GM23338 (cell line): ENCODE results near the gene ATOH8. TPM values are rescaled to one million over a fixed set of nuclear protein-coding genes. Genes with fewer than 3 reads are reported as not detected.

Experiments used
- ATAC-seq: fragments of 200-7000 bp; cut with Tn5 transposase; 3 replicates; pipeline ENCODE4 v1.9.1; 2020
- DNase-seq: peaks from one replicate; pipeline ENCODE4 v3.0.0-alpha.2; 2015; ENCODE audit warnings: low spot score
- H2AFZ ChIP-seq: fragments of 200-600 bp; sonication (generic); 2 replicates; pipeline ENCODE4 v1.8.0; 2016; ENCODE audit warnings: antibody characterized with exemption, mild to moderate bottlenecking, moderate library complexity
- H3F3A ChIP-seq: fragments of 200-600 bp; sonication (generic); replicated peaks from 2 replicates; pipeline ENCODE4 v1.8.0; 2017; ENCODE audit warnings: antibody characterized with exemption, mixed run types, low read depth
- H3K27ac ChIP-seq: fragments of 200-600 bp; sonication (generic); 2 replicates; pipeline ENCODE4 v1.6.1; 2016; ENCODE audit warnings: low read depth
- H3K27me3 ChIP-seq: fragments of 200-600 bp; sonication (generic); 2 replicates; pipeline ENCODE4 v1.8.0; 2016; ENCODE audit warnings: mild to moderate bottlenecking, mixed run types, moderate library complexity; ENCODE audit not compliant: insufficient read depth
- H3K36me3 ChIP-seq: fragments of 200-600 bp; sonication (generic); 2 replicates; pipeline ENCODE4 v1.8.0; 2016; ENCODE audit warnings: mild to moderate bottlenecking; ENCODE audit not compliant: insufficient read depth
- H3K4me1 ChIP-seq: fragments of 200-600 bp; sonication (generic); 2 replicates; pipeline ENCODE4 v1.8.0; 2016; ENCODE audit warnings: mild to moderate bottlenecking, moderate library complexity; ENCODE audit not compliant: insufficient read depth
- H3K4me2 ChIP-seq: fragments of 200-600 bp; sonication (generic); 2 replicates; pipeline ENCODE4 v1.7.1; 2017; ENCODE audit warnings: mixed run types
- H3K4me3 ChIP-seq: fragments of 200-600 bp; sonication (generic); 2 replicates; pipeline ENCODE4 v1.6.1; 2016; ENCODE audit warnings: mixed run types
- H3K79me2 ChIP-seq: fragments of 200-600 bp; sonication (generic); replicated peaks from 2 replicates; pipeline ENCODE4 v1.8.0; 2017; ENCODE audit warnings: mild to moderate bottlenecking; ENCODE audit not compliant: insufficient read depth
- H3K9me2 ChIP-seq: fragments of 200-600 bp; sonication (generic); 2 replicates; pipeline ENCODE4 v1.8.0; 2017; ENCODE audit not compliant: insufficient read depth
- H4K20me1 ChIP-seq: fragments of 200-600 bp; sonication (generic); replicated peaks from 2 replicates; pipeline ENCODE4 v1.8.0; 2017; ENCODE audit warnings: mild to moderate bottlenecking; ENCODE audit not compliant: insufficient read depth
- H3K27ac Mint-ChIP-seq: 2 replicates; pipeline ENCODE4 v1.8.0; 2020; ENCODE audit warnings: inconsistent platforms, mild to moderate bottlenecking, moderate library complexity, mixed read lengths
- H3K27me3 Mint-ChIP-seq: 3 replicates; pipeline ENCODE4 v1.8.0; 2022; ENCODE audit warnings: low read depth, mild to moderate bottlenecking, moderate library complexity, mixed read lengths, inconsistent platforms; ENCODE audit not compliant: insufficient read depth, poor library complexity
- H3K36me3 Mint-ChIP-seq: 3 replicates; pipeline ENCODE4 v1.8.0; 2021; ENCODE audit warnings: low read depth, mild to moderate bottlenecking, inconsistent platforms, moderate library complexity, mixed read lengths
- H3K4me1 Mint-ChIP-seq: 3 replicates; pipeline ENCODE4 v1.8.0; 2020; ENCODE audit warnings: mild to moderate bottlenecking, inconsistent platforms, mixed read lengths
- H3K4me3 Mint-ChIP-seq: 3 replicates; pipeline ENCODE4 v1.8.0; 2021; ENCODE audit warnings: moderate library complexity, mild to moderate bottlenecking, inconsistent platforms, mixed read lengths
- H3K9me3 Mint-ChIP-seq: 3 replicates; pipeline ENCODE4 v1.8.0; 2020; ENCODE audit warnings: moderate library complexity, mild to moderate bottlenecking, inconsistent platforms, mixed read lengths
- CREB1 ChIP-seq: fragments of 250-450 bp; sonication (Bioruptor Pico); IDR thresholded peaks from 2 replicates; pipeline ENCODE4 v1.5.0; 2020; ENCODE audit warnings: low read depth, mild to moderate bottlenecking, moderate library complexity
- CTCF ChIP-seq, 2 experiments: fragments of 200-600 bp in 1 of 2; sonication (generic) in 1 of 2; conservative IDR thresholded peaks; 2 replicates each; pipeline versions ENCODE4 v1.5.1 to v1.6.1; 2016 to 2017; ENCODE audit warnings: antibody characterized with exemption in 2 of 2, low read depth in 2 of 2, mild to moderate bottlenecking in 2 of 2, moderate library complexity in 1 of 2
- ETS1 ChIP-seq: IDR thresholded peaks from 2 replicates; pipeline ENCODE4 v1.6.1; 2016; ENCODE audit warnings: antibody characterized with exemption
- EZH2 ChIP-seq: fragments of 200-600 bp; sonication (generic); IDR thresholded peaks from one replicate; pipeline ENCODE4 v1.8.0; 2017; ENCODE audit warnings: antibody characterized with exemption, mild to moderate bottlenecking, low read depth; ENCODE audit not compliant: unreplicated experiment
- EZH2phosphoT487 ChIP-seq: fragments of 200-600 bp; sonication (generic); IDR thresholded peaks from one replicate; pipeline ENCODE4 v1.8.1; 2018; ENCODE audit warnings: antibody characterized with exemption; ENCODE audit not compliant: unreplicated experiment
- JUNB ChIP-seq: IDR thresholded peaks from one replicate; pipeline ENCODE4 v1.6.1; 2016; ENCODE audit warnings: antibody characterized with exemption; ENCODE audit not compliant: unreplicated experiment
- NANOG ChIP-seq: IDR thresholded peaks from 2 replicates; pipeline ENCODE4 v1.6.1; 2016; ENCODE audit warnings: antibody characterized with exemption, borderline replicate concordance
- POLR2AphosphoS5 ChIP-seq: IDR thresholded peaks from 2 replicates; pipeline ENCODE4 v1.6.1; 2016; ENCODE audit warnings: antibody characterized with exemption, low read depth
- REST ChIP-seq: IDR thresholded peaks from one replicate; pipeline ENCODE4 v1.6.1; 2018; ENCODE audit warnings: antibody characterized with exemption; ENCODE audit not compliant: unreplicated experiment
- STAT1 ChIP-seq: IDR thresholded peaks from one replicate; pipeline ENCODE4 v1.6.1; 2016; ENCODE audit warnings: antibody characterized with exemption; ENCODE audit not compliant: unreplicated experiment
- ZNF114 ChIP-seq: fragments of 250-450 bp; sonication (Bioruptor Pico); IDR thresholded peaks from 2 replicates; pipeline ENCODE4 v1.5.0; 2020; ENCODE audit warnings: mild to moderate bottlenecking, moderate library complexity
- ZNF331 ChIP-seq: fragments of 250-450 bp; sonication (Bioruptor Pico); IDR thresholded peaks from 2 replicates; pipeline ENCODE4 v1.5.0; 2020; ENCODE audit warnings: low read depth, mild to moderate bottlenecking, moderate library complexity
- ZNF462 ChIP-seq: fragments of 250-450 bp; sonication (Bioruptor Pico); IDR thresholded peaks from 2 replicates; pipeline ENCODE4 v1.5.0; 2020; ENCODE audit warnings: mild to moderate bottlenecking, moderate library complexity
- polyA plus RNA-seq: library from polyadenylated mRNA; unstranded; fragments of >200 nt; fragmentation: Nextera tagmentation; extraction: Ambion mirVana; gene quantifications from 2 replicates; pipeline ENCODE4 v1.2.1, GENCODE V29; 2016
- total RNA-seq: library from RNA; depleted of rRNA; stranded (reverse); fragments of >200 nt; shearing (Covaris generic); gene quantifications from 2 replicates; pipeline ENCODE4 v1.2.3, GENCODE V29; 2014

Gene ATOH8
- total and polyA plus RNA-seq, 2 experiments from 2014 or later: 0.11 to 0.97 TPM

GRCh38 chr2:85757860-85758259 is 4.1 kb downstream of the ATOH8 start:
- Histone ChIP-seq H3K27me3 (peaks cover 66% of the 10 kb centered on the region), H4K20me1 (peaks cover 4% of the 10 kb centered on the region; the same call in 1 of the 2 replicates)

More at GRCh38 chr2:85757860-85758259, 4.1 kb downstream of the ATOH8 start:
- Histone ChIP-seq H3K36me3 (no peaks in the 10 kb centered on the region), H3K4me1 (peaks cover 6% of the 10 kb centered on the region; the same call in 1 of the 2 replicates), H3K27ac (no peak overlapping the region), H3K79me2 (no peaks in the 10 kb centered on the region), H2AFZ (no peak overlapping the region), H3K9me2 (no peaks in the 10 kb centered on the region), H3F3A (0 out of 2 replicates have a peak, but pooled peaks cover 5% of the 10 kb centered on the region), H3K4me2 (no peak overlapping the region), H3K4me3 (no peak overlapping the region)
- Mint-ChIP-seq H3K9me3 (no peaks in the 10 kb centered on the region; the same call in 2 of the 3 replicates), H3K27ac (no peak overlapping the region), H3K4me3 (no peak overlapping the region), H3K4me1 (peaks cover 7% of the 10 kb centered on the region; the same call in 2 of the 3 replicates), H3K27me3 (peaks cover 57% of the 10 kb centered on the region), H3K36me3 (no peaks in the 10 kb centered on the region)
- ATAC-seq: no peak
- TF ChIP-seq ZNF462 (CRISPR knock-in tag): no peak
- TF ChIP-seq NANOG: no peak
- TF ChIP-seq JUNB: no peak
- TF ChIP-seq EZH2phosphoT487: no peak
- no peak for TF ChIP-seq REST
- TF ChIP-seq ZNF331: no peak
- TF ChIP-seq CTCF (conservative IDR thresholded peaks at IDR 0.05; ENCODE audit: low read depth in 2 of 2): no peak
- no peak for TF ChIP-seq POLR2AphosphoS5
- TF ChIP-seq ETS1: no peak
- TF ChIP-seq STAT1: no peak
- no peak for TF ChIP-seq ZNF114 (CRISPR knock-in tag)
- TF ChIP-seq CREB1: no peak
- TF ChIP-seq EZH2: no peak
- no peak for DNase-seq
